GM13977 (cell line): Measurements from ENCODE around the gene MAPK1.
"Not testable (repeated sequence)": the region's sequence is repeated elsewhere in the genome, so short reads cannot be mapped to it uniquely, and the experiment has no call there.

Experiments used
- DNase-seq: peaks from one replicate; pipeline ENCODE4 v3.0.0; 2012; ENCODE audit warnings: low spot score
- CTCF ChIP-seq: IDR thresholded peaks from 2 replicates; pipeline ENCODE4 v1.5.1; 2012; ENCODE audit warnings: mild to moderate bottlenecking, control low read depth; ENCODE audit not compliant: insufficient read depth; ENCODE audit errors: extremely low read depth, missing control alignments
- in situ Hi-C: fragments of 300-500 bp; cut with MboI; formaldehyde crosslinking; loops from one replicate; pipeline ENCODE4 v1.12.0; 2022; ENCODE audit warnings: low sequenced_read_pairs, low pct_unique_long_range_greater_than_20kb, mixed read lengths, inconsistent platforms; ENCODE audit not compliant: unreplicated experiment

Gene MAPK1

GRCh38 chr22:21815958-21816357, 51.5 kb downstream of the MAPK1 start:
- no peak for TF ChIP-seq CTCF
- no peak for DNase-seq
- in situ Hi-C loops = no loop called here

- no peak for DNase-seq
- no peak for TF ChIP-seq CTCF
- in situ Hi-C loops = no loop called here
These were observed 52.1 kb downstream of the MAPK1 start for GRCh38 chr22:21815357-21815756.

- DNase-seq = no peak
- in situ Hi-C loops = no loop called here
- no peak for TF ChIP-seq CTCF
These were observed 55.5 kb downstream of the MAPK1 start for GRCh38 chr22:21811982-21812381.

- no peak for DNase-seq
- in situ Hi-C loops = no loop called here
These were observed 59.6 kb downstream of the MAPK1 start for GRCh38 chr22:21807544-21808529.

GRCh38 chr22:21805325-21805724, 62.1 kb downstream of the MAPK1 start:
- DNase-seq, in situ Hi-C loops: not testable (repeated sequence)

More at GRCh38 chr22:21807544-21808529, 59.6 kb downstream of the MAPK1 start:
- TF ChIP-seq CTCF = no peak

- in situ Hi-C loops = no loop called here
- no peak for TF ChIP-seq CTCF
- no peak for DNase-seq
These were observed 63.6 kb downstream of the MAPK1 start for GRCh38 chr22:21803811-21804249.

- no peak for TF ChIP-seq CTCF
- DNase-seq = no peak
- in situ Hi-C loops = no loop called here
These were observed 64.8 kb downstream of the MAPK1 start for GRCh38 chr22:21802673-21803072.
